Hypothalamus (tissue), 51 donors: Measurements from ENCODE around the gene CMYA5.
"Not testable (repeated sequence)": the region's sequence is repeated elsewhere in the genome, so short reads cannot be mapped to it uniquely, and the experiment has no call there.

Experiments used
- DNase-seq, 51 donors: peaks; one replicate each; lab custom pipeline; 2025; lab: John Stamatoyannopoulos, UW

The CMYA5 gene

DNA sequence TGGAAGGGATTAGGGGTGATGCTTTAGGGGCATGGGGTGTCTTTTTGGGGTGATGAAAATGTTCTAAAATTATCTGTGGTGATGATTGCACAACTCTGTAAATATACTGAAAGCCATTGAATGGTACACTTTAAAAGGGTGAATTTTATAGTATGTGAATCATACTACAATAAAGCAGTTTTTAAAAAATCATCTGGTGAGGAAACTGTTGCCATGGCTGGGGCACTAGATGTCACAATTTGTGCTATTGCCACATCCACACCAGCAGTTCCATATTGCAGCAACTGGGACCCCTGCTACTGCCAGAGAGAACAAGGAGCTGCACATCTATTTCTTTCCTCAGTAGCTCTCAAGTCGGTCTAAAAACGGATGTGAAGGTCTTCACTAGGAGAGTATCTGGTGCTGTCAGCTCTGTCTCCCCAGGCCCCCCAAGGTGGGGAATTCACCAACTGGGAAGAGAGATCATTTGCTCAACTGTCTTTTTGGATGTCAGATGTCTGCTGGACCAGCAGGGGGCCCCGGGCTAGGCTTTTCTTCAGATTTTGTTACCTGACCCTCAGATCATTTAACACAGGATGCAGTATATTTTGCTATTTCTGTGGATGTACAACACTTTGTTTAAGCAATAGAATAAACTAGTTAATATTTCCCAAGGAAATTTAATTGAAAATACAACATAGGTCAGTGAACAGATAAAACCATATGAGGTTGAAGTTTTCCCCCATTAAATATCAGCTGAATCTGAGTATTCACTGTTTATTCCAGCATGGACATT, 13.2 kb downstream of the CMYA5 start:
- DNase-seq, result peak in 1 of 51 donors; percentile 0

- no peak for DNase-seq
Observed at GRCh38 chr5:79703381-79703645, 13.7 kb downstream of the CMYA5 start.

DNA sequence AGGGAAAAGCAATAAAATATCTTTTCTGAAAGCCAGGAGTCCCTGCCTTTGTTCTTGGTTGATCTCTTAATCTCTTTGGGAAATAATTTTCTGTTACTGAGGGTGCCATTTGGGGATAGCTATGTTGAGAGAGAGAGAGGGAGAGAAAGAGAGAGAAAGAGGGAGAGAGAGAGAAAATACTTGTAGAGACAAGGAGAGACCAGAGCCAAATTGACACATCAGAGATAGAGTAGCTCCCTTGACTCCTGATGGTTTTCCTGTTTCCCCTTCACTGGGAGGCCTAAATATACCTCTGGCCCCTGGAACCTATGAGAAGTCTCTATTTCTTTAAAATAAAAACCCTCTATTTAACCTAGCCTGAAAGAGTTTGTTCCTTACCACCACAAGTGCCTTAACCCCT, 14.9 kb downstream of the CMYA5 start:
- DNase-seq, result no peak

DNA sequence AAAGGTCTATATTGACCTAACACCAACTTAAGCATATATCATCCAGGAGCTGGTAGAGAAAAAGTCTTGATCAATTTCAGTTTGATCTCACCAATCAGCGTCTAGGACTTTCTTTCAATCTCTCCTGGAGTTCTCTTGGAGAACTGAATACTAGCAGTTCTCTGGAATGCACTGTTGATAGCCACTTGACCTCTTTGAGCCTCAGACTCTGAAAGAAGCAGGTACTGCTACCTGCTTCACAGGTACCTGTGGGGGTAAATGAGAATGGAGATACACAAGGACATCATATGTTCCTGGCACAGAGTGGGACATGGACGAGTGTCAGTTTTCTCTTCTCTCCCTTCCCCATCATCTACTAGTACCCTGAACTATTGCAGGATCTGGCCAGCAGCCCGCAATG, 16.0 kb downstream of the CMYA5 start:
- no peak for DNase-seq

GRCh38 chr5:79706317-79706716, 16.7 kb downstream of the CMYA5 start:
- DNase-seq, result not testable (repeated sequence)

DNA sequence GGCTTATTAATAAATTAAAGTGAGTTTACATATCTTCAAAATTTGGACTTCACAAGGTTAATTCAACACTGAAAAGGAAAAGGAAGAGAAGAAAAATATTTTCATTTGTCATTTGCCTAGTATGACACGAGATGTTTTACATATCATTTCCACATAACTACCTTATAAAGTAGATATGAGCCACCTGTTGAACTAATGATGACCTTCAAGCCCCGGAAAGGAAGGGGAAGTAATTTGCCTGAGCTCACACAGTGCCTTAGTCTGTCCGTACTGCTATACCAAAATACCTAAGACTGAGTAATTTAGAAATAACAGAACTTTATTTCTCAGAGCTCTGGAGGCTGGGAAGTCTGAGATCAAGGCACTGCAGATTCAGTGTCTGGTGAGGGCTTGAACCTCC, 17.9 kb downstream of the CMYA5 start:
- no peak for DNase-seq

- no peak for DNase-seq
Observed at GRCh38 chr5:79712741-79713140, 23.1 kb downstream of the CMYA5 start.

- no peak for DNase-seq
Observed at GRCh38 chr5:79713727-79714126, 24.1 kb downstream of the CMYA5 start.

DNA sequence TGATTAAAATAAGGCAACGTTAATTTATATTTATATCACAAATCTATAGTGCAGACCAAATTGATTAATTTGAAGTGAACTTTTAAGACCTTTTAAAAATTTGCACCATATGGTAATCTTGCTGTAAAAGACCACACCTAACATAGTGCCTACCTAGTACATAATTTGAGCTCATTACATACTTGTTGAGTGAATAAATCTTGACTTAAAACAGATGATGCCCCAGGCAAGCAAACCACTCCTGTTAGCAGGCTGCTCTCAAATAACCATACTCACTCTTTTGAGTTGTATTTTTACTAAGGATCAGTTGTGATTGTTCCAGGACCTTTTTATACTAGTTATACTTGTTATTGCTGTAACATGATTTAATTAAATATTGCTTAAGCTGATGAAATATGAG, 27.2 kb downstream of the CMYA5 start:
- DNase-seq, result no peak

- no peak for DNase-seq
Observed at GRCh38 chr5:79720096-79720495, 30.5 kb downstream of the CMYA5 start.

- no peak for DNase-seq
Observed at GRCh38 chr5:79727451-79728355, 38.1 kb downstream of the CMYA5 start.

GRCh38 chr5:79728396-79728795, 38.8 kb downstream of the CMYA5 start:
- DNase-seq, result no peak

DNA sequence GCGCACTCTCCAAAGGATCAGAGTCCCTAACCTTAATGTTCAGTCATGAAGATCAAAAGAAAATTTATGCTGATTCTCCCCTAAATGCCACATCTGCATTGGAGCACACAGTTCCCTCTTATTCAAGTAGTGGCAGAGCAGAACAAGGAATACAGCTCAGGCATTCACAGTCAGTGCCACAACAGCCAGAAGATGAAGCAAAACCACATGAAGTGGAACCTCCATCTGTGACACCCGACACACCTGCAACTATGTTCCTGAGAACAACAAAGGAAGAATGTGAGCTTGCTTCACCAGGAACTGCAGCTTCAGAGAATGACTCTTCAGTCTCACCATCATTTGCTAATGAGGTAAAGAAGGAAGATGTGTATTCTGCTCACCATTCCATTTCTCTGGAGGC, 40.0 kb downstream of the CMYA5 start:
- no peak for DNase-seq

DNA sequence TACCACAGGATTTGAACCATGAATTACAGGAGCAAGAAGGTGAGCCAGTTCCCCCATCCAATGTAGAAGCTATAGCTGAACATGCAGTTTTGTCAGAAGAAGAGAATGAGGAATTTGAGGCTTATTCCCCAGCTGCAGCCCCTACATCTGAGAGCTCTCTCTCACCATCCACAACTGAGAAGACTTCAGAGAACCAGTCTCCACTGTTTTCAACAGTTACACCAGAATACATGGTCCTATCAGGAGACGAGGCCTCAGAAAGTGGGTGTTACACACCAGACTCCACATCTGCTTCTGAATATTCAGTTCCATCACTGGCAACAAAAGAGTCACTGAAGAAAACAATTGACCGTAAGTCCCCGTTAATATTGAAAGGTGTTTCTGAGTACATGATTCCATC, 40.9 kb downstream of the CMYA5 start:
- DNase-seq, result no peak

GRCh38 chr5:79731775-79732174, 42.1 kb downstream of the CMYA5 start:
- no peak for DNase-seq

- no peak for DNase-seq
Observed at GRCh38 chr5:79736528-79737514, 47.2 kb downstream of the CMYA5 start.

- DNase-seq, result no peak
Observed at GRCh38 chr5:79738349-79738748, 48.7 kb downstream of the CMYA5 start.

DNA sequence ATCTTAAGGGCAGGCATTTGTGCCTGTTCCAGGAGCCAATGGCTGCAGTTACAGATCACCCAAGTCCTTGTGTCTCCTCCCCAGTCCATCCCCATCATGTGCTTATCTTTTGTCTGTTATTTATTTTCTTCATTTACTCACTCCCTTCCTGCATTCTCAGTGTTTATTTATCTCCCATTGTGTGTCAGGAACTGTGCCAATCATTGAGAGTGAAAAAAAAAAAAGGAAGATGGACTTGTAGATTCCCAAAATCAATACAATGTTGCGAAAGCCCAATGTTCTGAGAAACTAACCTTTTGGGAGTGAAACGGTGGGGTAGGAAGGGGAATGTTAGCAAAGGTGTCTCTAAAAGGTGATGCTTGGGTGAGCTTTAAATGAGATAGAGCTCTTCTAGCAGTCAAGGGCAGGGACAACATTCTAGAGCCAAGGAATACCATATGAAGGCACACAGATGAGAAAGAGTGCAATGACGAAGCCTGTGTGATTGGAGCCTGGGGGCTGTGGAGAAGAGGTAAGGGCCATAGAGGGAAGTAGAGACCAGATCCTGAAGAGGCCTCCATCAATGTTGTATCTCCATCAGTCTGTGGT, 53.0 kb downstream of the CMYA5 start:
- no peak for DNase-seq

- DNase-seq, result no peak
Observed at GRCh38 chr5:79743846-79744605, 54.4 kb downstream of the CMYA5 start.

DNA sequence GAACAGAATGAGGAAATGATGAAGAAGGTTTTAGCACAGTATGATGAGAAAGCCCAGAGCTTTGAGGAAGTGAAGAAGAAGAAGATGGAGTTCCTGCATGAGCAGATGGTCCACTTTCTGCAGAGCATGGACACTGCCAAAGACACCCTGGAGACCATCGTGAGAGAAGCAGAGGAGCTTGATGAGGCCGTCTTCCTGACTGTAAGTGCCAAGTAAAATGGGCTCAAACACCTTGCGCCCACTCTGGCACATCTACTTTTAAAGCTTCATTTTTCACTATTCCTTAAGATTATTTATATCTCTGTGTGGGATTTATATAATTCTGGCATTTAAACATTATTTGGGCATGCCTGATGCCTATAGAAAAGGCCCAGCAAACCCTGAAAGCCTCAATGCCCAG, 55.6 kb downstream of the CMYA5 start:
- DNase-seq, result no peak
